Measurements from ENCODE around the gene HEY2.
"Not testable (repeated sequence)": the region's sequence is repeated elsewhere in the genome, so short reads cannot be mapped to it uniquely, and the experiment has no call there.

Gene HEY2

GRCh38 chr6:125749173-125749864 is at the start of gene HEY2:
Gene HEY2 (plus strand): TSS chr6:125749632. CDS start chr6:125749777, 145 bp downstream.
- H3K9me3 ChIP-seq (ENCODE audit: control insufficient read depth, low read depth, low read length), result no peaks in the 10 kb centered on the region
- no peak within 1 kb of the TSS for H3K27ac ChIP-seq (ENCODE audit: low read length)
- peak within 1 kb of the TSS; percentile 57 for H3K9ac ChIP-seq (ENCODE audit: low read length)
- peaks cover 67% of the 10 kb centered on the region for H3K27me3 ChIP-seq (ENCODE audit: control insufficient read depth, insufficient read depth, low read length)
- H3K36me3 ChIP-seq (ENCODE audit: control insufficient read depth, low read depth, low read length), result no peaks in the 10 kb centered on the region
- peak within 1 kb of the TSS; percentile 91 for H3K4me3 ChIP-seq (ENCODE audit: low read length)
- peaks cover 65% of the 10 kb centered on the region for H3K4me1 ChIP-seq (ENCODE audit: control insufficient read depth, low read depth, low read length)

GRCh38 chr6:125700581-125701353 is 48.7 kb upstream of the HEY2 start:
- Histone ChIP-seq H3K36me3 (ENCODE audit: control insufficient read depth, low read depth, low read length) (peaks cover 25% of the 10 kb centered on the region), H3K4me1 (ENCODE audit: control insufficient read depth, low read depth, low read length) (peaks cover 16% of the 10 kb centered on the region), H3K9ac (ENCODE audit: low read length) (no peak overlapping the region), H3K27ac (ENCODE audit: low read length) (no peak overlapping the region), H3K9me3 (ENCODE audit: control insufficient read depth, low read depth, low read length) (peaks cover 27% of the 10 kb centered on the region), H3K4me3 (ENCODE audit: low read length) (no peak overlapping the region), H3K27me3 (ENCODE audit: control insufficient read depth, insufficient read depth, low read length) (no peaks in the 10 kb centered on the region)

DNA sequence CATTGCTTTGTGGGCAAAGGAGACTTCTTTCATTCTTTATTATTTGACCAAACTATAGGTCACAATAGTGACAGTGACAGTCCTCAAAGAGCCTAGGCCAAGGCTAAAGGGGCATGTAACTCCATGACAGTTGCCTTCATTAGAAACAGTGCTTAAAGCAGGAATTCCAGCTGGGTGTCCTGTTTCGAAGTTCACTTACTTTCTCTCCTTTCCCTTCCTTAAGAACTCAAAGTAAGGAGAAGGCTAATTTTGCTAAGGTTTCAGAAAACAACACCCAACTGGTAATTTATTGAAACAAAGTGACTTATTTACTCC is 48.1 kb upstream of the HEY2 start:
- Histone ChIP-seq H3K9me3 (ENCODE audit: control insufficient read depth, low read depth, low read length) (peaks cover 23% of the 10 kb centered on the region), H3K9ac (ENCODE audit: low read length) (no peak overlapping the region), H3K36me3 (ENCODE audit: control insufficient read depth, low read depth, low read length) (peaks cover 25% of the 10 kb centered on the region), H3K4me3 (ENCODE audit: low read length) (peak overlapping the region; percentile 4), H3K27me3 (ENCODE audit: control insufficient read depth, insufficient read depth, low read length) (no peaks in the 10 kb centered on the region), H3K27ac (ENCODE audit: low read length) (no peak overlapping the region), H3K4me1 (ENCODE audit: control insufficient read depth, low read depth, low read length) (peaks cover 16% of the 10 kb centered on the region)

GRCh38 chr6:125703882-125704281 is 45.5 kb upstream of the HEY2 start:
- H3K9ac ChIP-seq (ENCODE audit: low read length); H3K27me3 ChIP-seq (ENCODE audit: control insufficient read depth, insufficient read depth, low read length); H3K9me3 ChIP-seq (ENCODE audit: control insufficient read depth, low read depth, low read length); H3K4me3 ChIP-seq (ENCODE audit: low read length); H3K27ac ChIP-seq (ENCODE audit: low read length): not testable (repeated sequence)
- Histone ChIP-seq H3K36me3 (ENCODE audit: control insufficient read depth, low read depth, low read length) (peaks cover 17% of the 10 kb centered on the region), H3K4me1 (ENCODE audit: control insufficient read depth, low read depth, low read length) (peaks cover 30% of the 10 kb centered on the region)

GRCh38 chr6:125707615-125708243 is 41.7 kb upstream of the HEY2 start:
- H3K36me3 ChIP-seq (ENCODE audit: control insufficient read depth, low read depth, low read length), result no peaks in the 10 kb centered on the region
- H3K27me3 ChIP-seq (ENCODE audit: control insufficient read depth, insufficient read depth, low read length), result no peaks in the 10 kb centered on the region
- peak overlapping the region; percentile 3 for H3K9ac ChIP-seq (ENCODE audit: low read length)
- peaks cover 15% of the 10 kb centered on the region for H3K4me1 ChIP-seq (ENCODE audit: control insufficient read depth, low read depth, low read length)
- H3K9me3 ChIP-seq (ENCODE audit: control insufficient read depth, low read depth, low read length), result peaks cover 18% of the 10 kb centered on the region
- H3K4me3 ChIP-seq (ENCODE audit: low read length), result peak overlapping the region; percentile 26
- H3K27ac ChIP-seq (ENCODE audit: low read length), result peak overlapping the region; percentile 65

DNA sequence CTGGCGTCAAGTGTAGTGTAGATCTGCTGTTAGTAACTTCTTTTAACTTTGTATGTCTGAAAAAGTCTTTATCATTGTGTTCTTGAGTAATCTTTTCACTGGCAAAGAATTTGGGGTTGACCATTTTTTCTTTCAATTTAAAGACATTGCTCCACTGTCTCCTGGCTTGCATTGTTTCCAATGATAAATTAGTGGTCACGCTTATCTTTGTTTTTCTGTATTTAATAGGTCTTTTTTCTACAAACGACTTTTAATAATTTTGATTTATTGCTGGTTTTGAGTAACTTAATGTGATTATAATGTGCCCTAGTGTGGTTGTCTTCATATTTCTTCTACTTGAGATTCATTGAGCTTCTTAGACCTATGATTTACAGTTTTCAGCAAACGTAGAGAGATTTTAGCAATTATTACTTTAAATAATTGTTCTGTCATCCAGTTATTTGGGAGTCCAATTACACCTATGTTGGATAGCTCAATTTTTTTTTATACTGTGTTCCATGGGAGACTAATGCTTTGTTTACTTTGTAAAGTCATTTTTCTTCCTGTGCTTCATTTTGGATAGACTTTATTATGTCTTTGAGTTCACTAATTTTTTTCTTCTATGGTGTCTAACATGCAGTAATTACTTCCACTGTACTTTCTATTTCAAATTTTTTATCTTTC is 38.3 kb upstream of the HEY2 start:
- peaks cover 18% of the 10 kb centered on the region for H3K9me3 ChIP-seq (ENCODE audit: control insufficient read depth, low read depth, low read length)

GRCh38 chr6:125714441-125715090 is 34.9 kb upstream of the HEY2 start:
- no peak overlapping the region for H3K27ac ChIP-seq (ENCODE audit: low read length)
- H3K4me1 ChIP-seq (ENCODE audit: control insufficient read depth, low read depth, low read length), result no peaks in the 10 kb centered on the region
- H3K9me3 ChIP-seq (ENCODE audit: control insufficient read depth, low read depth, low read length), result peaks cover 18% of the 10 kb centered on the region
- H3K4me3 ChIP-seq (ENCODE audit: low read length), result no peak overlapping the region
- no peaks in the 10 kb centered on the region for H3K27me3 ChIP-seq (ENCODE audit: control insufficient read depth, insufficient read depth, low read length)
- no peaks in the 10 kb centered on the region for H3K36me3 ChIP-seq (ENCODE audit: control insufficient read depth, low read depth, low read length)
- no peak overlapping the region for H3K9ac ChIP-seq (ENCODE audit: low read length)

More for the DNA sequence above, 38.3 kb upstream of the HEY2 start:
- Histone ChIP-seq H3K27me3 (ENCODE audit: control insufficient read depth, insufficient read depth, low read length) (no peaks in the 10 kb centered on the region), H3K4me3 (ENCODE audit: low read length) (no peak overlapping the region), H3K4me1 (ENCODE audit: control insufficient read depth, low read depth, low read length) (peaks cover 15% of the 10 kb centered on the region), H3K36me3 (ENCODE audit: control insufficient read depth, low read depth, low read length) (no peaks in the 10 kb centered on the region), H3K9ac (ENCODE audit: low read length) (no peak overlapping the region), H3K27ac (ENCODE audit: low read length) (no peak overlapping the region)

DNA sequence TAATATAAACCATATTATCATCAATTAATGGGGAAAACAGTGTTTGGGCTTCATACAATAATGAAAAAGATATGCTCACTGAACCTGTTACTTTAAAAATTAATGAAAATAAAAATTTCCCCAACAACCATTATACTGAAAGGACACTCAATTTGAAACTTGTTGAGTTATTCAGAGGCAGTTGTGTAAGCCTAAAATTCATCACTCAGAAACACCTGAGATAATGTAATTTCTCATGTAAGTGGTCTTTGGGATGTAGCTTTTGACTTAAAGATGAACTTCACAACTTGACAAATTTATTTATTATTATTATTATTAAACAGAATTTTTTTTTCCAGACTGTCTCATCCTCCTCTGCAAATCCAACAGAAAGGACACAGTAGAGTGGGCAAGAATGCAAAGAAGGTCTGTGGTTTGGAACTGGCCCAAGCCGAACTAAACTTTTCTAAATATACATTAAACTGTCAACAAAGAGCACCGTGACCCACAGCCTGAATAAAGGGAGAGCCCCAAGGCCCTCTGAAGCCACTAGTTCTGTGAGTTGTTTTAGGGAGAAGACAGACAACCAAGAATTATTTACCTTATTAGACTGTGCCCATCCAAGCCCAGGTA is 32.2 kb upstream of the HEY2 start:
- no peaks in the 10 kb centered on the region for H3K4me1 ChIP-seq (ENCODE audit: control insufficient read depth, low read depth, low read length)
- no peaks in the 10 kb centered on the region for H3K27me3 ChIP-seq (ENCODE audit: control insufficient read depth, insufficient read depth, low read length)
- no peak overlapping the region for H3K27ac ChIP-seq (ENCODE audit: low read length)
- no peaks in the 10 kb centered on the region for H3K9me3 ChIP-seq (ENCODE audit: control insufficient read depth, low read depth, low read length)
- no peaks in the 10 kb centered on the region for H3K36me3 ChIP-seq (ENCODE audit: control insufficient read depth, low read depth, low read length)
- no peak overlapping the region for H3K4me3 ChIP-seq (ENCODE audit: low read length)
- H3K9ac ChIP-seq (ENCODE audit: low read length), result no peak overlapping the region

GRCh38 chr6:125718109-125718508 is 31.3 kb upstream of the HEY2 start:
- Histone ChIP-seq H3K9ac (ENCODE audit: low read length) (no peak overlapping the region), H3K4me3 (ENCODE audit: low read length) (no peak overlapping the region), H3K36me3 (ENCODE audit: control insufficient read depth, low read depth, low read length) (no peaks in the 10 kb centered on the region), H3K27ac (ENCODE audit: low read length) (no peak overlapping the region), H3K9me3 (ENCODE audit: control insufficient read depth, low read depth, low read length) (no peaks in the 10 kb centered on the region), H3K27me3 (ENCODE audit: control insufficient read depth, insufficient read depth, low read length) (no peaks in the 10 kb centered on the region), H3K4me1 (ENCODE audit: control insufficient read depth, low read depth, low read length) (no peaks in the 10 kb centered on the region)

GRCh38 chr6:125722886-125723285 is 26.5 kb upstream of the HEY2 start:
- Histone ChIP-seq H3K27me3 (ENCODE audit: control insufficient read depth, insufficient read depth, low read length) (no peaks in the 10 kb centered on the region), H3K9me3 (ENCODE audit: control insufficient read depth, low read depth, low read length) (no peaks in the 10 kb centered on the region), H3K4me3 (ENCODE audit: low read length) (no peak overlapping the region), H3K36me3 (ENCODE audit: control insufficient read depth, low read depth, low read length) (no peaks in the 10 kb centered on the region), H3K27ac (ENCODE audit: low read length) (no peak overlapping the region), H3K4me1 (ENCODE audit: control insufficient read depth, low read depth, low read length) (no peaks in the 10 kb centered on the region), H3K9ac (ENCODE audit: low read length) (no peak overlapping the region)

DNA sequence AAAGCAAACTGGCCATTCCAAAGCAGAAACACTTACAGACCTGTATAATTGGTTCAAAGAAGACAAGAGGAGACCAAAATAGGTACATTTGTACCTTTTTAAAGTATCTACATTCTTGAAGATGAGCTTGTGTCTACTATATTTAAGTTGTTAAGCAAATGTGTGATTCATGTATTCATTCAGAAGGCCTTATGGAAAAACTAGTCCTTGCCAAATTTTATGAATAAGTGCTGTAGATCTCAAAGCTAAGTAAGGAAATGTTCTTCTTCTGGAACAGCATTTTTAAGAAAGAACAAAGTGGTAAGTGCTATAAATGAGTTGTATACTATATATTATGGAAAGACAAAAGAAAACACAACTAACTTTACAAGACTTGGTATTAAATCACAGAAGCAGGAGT is 22.2 kb upstream of the HEY2 start:
- Histone ChIP-seq H3K4me1 (ENCODE audit: control insufficient read depth, low read depth, low read length) (peaks cover 10% of the 10 kb centered on the region), H3K4me3 (ENCODE audit: low read length) (no peak overlapping the region), H3K36me3 (ENCODE audit: control insufficient read depth, low read depth, low read length) (no peaks in the 10 kb centered on the region), H3K9me3 (ENCODE audit: control insufficient read depth, low read depth, low read length) (no peaks in the 10 kb centered on the region), H3K27ac (ENCODE audit: low read length) (no peak overlapping the region), H3K9ac (ENCODE audit: low read length) (no peak overlapping the region), H3K27me3 (ENCODE audit: control insufficient read depth, insufficient read depth, low read length) (no peaks in the 10 kb centered on the region)
